ENCODE data around the gene NR2F2.

NR2F2 gene

DNA sequence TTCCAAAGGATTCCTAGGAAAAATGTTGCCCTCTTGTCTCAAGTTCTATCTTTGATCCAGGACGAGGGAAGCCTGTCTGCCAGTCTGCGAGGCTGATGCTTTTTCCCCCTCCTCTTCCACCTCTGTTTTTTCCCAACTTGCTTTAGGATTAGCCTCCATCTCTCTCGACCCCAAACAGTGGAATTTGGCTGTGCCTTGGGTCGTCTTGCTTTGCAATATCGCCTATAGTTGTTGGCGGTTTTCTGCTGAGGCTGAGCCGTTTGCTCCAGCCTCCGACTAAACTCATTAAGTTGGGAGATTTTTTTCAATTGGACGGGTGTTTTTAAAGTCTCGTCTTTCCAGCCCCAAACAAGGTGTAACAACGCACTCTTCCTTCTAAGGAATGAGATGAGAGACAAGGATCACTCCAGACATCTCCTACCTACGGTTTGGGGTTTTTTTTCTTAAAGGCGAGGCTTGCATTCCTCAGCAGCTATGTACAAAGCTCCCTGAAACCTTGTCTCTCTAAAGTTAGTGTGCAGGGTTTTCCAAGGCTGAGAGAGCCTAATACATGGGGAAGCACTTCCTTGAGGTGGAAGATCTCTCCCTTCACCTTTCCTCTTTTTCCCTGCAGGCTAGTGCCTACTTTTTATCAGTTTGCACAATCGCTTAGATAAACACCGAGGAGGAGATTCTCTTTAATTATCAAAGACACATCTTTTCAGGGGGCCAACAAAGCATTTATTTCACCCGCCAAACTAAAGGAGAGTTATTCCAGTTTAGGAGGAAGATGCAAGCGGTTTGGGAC, 4.8 kb upstream of the NR2F2 start:
- Histone ChIP-seq H3K36me3 (ENCODE audit: control insufficient read depth, insufficient read depth, low read length) (no peaks in the 10 kb centered on the region), H3K4me1 (ENCODE audit: control insufficient read depth, insufficient read depth, low read length, poor library complexity, severe bottlenecking) (peaks cover 25% of the 10 kb centered on the region), H3K4me3 (ENCODE audit: extremely low read depth, insufficient read depth, low read length, poor library complexity, severe bottlenecking) (peak overlapping the region; percentile 47), H3K9me3 (ENCODE audit: control insufficient read depth, low read length) (no peaks in the 10 kb centered on the region), H3K27ac (ENCODE audit: low read depth, low read length, severe bottlenecking) (no peak overlapping the region)
- 0 to 3% methylated on average over 6 to 8 of the region's 17 CpGs for WGBS, 2 experiments (ENCODE audit: insufficient coverage in 2 of 2)

DNA sequence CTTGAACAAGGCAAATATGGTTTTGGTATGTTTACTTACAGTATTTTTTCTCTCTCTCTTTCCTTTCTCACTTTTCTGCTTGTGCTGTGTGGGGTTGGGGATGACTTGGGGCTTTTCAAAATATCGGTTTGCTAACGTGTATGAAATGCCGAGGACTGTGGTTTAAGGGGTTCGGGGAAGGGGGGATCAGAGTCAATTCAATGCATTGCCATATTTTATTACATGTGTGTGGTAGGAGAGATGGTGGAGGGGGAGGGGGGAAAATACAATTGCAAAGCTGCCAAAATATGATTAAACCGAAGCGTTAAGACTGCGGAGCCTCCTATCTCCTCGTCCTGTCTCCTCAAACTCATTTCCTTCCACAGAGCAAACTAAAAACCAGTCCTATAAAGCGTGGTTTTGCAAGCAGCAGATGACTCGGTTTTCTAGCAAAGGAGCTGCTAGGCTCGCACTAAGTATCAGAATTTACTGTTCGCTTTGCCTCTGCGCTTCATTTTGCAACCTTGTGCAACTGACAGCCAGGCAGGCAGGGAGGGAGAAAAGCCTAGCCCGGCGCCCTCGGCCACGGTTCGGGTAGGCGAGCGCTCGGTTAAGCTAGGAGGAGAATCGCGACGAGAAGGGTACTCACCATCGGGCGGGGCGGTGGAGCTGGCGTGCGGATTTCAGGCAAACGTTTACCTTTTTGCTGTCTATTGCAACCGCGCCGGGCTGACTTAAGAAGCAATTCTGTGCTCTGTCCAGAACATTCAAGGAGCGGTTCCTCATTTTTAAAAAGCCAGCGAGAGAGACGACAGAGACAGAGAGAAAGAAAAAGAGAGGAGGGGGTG, 4.0 kb upstream of the NR2F2 start:
- H3K4me3 ChIP-seq (ENCODE audit: extremely low read depth, insufficient read depth, low read length, poor library complexity, severe bottlenecking): peak overlapping the region; percentile 47
- H3K9me3 ChIP-seq (ENCODE audit: control insufficient read depth, low read length): no peaks in the 10 kb centered on the region
- H3K27ac ChIP-seq (ENCODE audit: low read depth, low read length, severe bottlenecking): no peak overlapping the region
- 1% methylated on average over 24 to 31 of the region's 36 CpGs for WGBS, 2 experiments (ENCODE audit: insufficient coverage in 2 of 2)
- H3K4me1 ChIP-seq (ENCODE audit: control insufficient read depth, insufficient read depth, low read length, poor library complexity, severe bottlenecking): peaks cover 25% of the 10 kb centered on the region
- H3K36me3 ChIP-seq (ENCODE audit: control insufficient read depth, insufficient read depth, low read length): no peaks in the 10 kb centered on the region

- H3K27ac ChIP-seq (ENCODE audit: low read depth, low read length, severe bottlenecking): no peak overlapping the region
These were observed 3.3 kb upstream of the NR2F2 start for GRCh38 chr15:96327155-96327741.

GRCh38 chr15:96328181-96328876, 2.2 kb upstream of the NR2F2 start:
- Histone ChIP-seq H3K4me1 (ENCODE audit: control insufficient read depth, insufficient read depth, low read length, poor library complexity, severe bottlenecking) (peaks cover 25% of the 10 kb centered on the region), H3K9me3 (ENCODE audit: control insufficient read depth, low read length) (no peaks in the 10 kb centered on the region), H3K4me3 (ENCODE audit: extremely low read depth, insufficient read depth, low read length, poor library complexity, severe bottlenecking) (no peak overlapping the region), H3K27ac (ENCODE audit: low read depth, low read length, severe bottlenecking) (no peak overlapping the region), H3K36me3 (ENCODE audit: control insufficient read depth, insufficient read depth, low read length) (no peaks in the 10 kb centered on the region)
- 0% methylated on average over 1 of the region's 7 CpGs; no CpG with 5 or more reads in 1 of the 2 experiments for WGBS, 2 experiments (ENCODE audit: insufficient coverage in 2 of 2)

More at GRCh38 chr15:96327155-96327741, 3.3 kb upstream of the NR2F2 start:
- H3K36me3 ChIP-seq (ENCODE audit: control insufficient read depth, insufficient read depth, low read length): no peaks in the 10 kb centered on the region
- H3K4me1 ChIP-seq (ENCODE audit: control insufficient read depth, insufficient read depth, low read length, poor library complexity, severe bottlenecking): peaks cover 25% of the 10 kb centered on the region
- H3K4me3 ChIP-seq (ENCODE audit: extremely low read depth, insufficient read depth, low read length, poor library complexity, severe bottlenecking): peak overlapping the region; percentile 47
- H3K9me3 ChIP-seq (ENCODE audit: control insufficient read depth, low read length): no peaks in the 10 kb centered on the region
- 0% methylated on average over 2 to 7 of the region's 14 CpGs for WGBS, 2 experiments (ENCODE audit: insufficient coverage in 2 of 2)

GRCh38 chr15:96328877-96329195, 1.7 kb upstream of the NR2F2 start:
- WGBS, 2 experiments (ENCODE audit: insufficient coverage in 2 of 2): no CpG with 5 or more reads among the region's 2 CpGs
- no peak overlapping the region for H3K4me3 ChIP-seq (ENCODE audit: extremely low read depth, insufficient read depth, low read length, poor library complexity, severe bottlenecking)

GRCh38 chr15:96329403-96329981, 1.0 kb upstream of the NR2F2 start:
- WGBS, 2 experiments (ENCODE audit: insufficient coverage in 2 of 2): 17% methylated on average over 3 to 4 of the region's 8 CpGs
- Histone ChIP-seq H3K4me1 (ENCODE audit: control insufficient read depth, insufficient read depth, low read length, poor library complexity, severe bottlenecking) (peaks cover 25% of the 10 kb centered on the region), H3K36me3 (ENCODE audit: control insufficient read depth, insufficient read depth, low read length) (peaks cover under 1% of the 10 kb centered on the region), H3K4me3 (ENCODE audit: extremely low read depth, insufficient read depth, low read length, poor library complexity, severe bottlenecking) (peak overlapping the region; percentile 43), H3K9me3 (ENCODE audit: control insufficient read depth, low read length) (no peaks in the 10 kb centered on the region), H3K27ac (ENCODE audit: low read depth, low read length, severe bottlenecking) (no peak overlapping the region)

More at GRCh38 chr15:96328877-96329195, 1.7 kb upstream of the NR2F2 start:
- H3K27ac ChIP-seq (ENCODE audit: low read depth, low read length, severe bottlenecking): no peak overlapping the region
- peaks cover 25% of the 10 kb centered on the region for H3K4me1 ChIP-seq (ENCODE audit: control insufficient read depth, insufficient read depth, low read length, poor library complexity, severe bottlenecking)
- H3K36me3 ChIP-seq (ENCODE audit: control insufficient read depth, insufficient read depth, low read length): no peaks in the 10 kb centered on the region
- no peaks in the 10 kb centered on the region for H3K9me3 ChIP-seq (ENCODE audit: control insufficient read depth, low read length)

- Histone ChIP-seq H3K4me1 (ENCODE audit: control insufficient read depth, insufficient read depth, low read length, poor library complexity, severe bottlenecking) (peaks cover 24% of the 10 kb centered on the region), H3K9me3 (ENCODE audit: control insufficient read depth, low read length) (no peaks in the 10 kb centered on the region), H3K4me3 (ENCODE audit: extremely low read depth, insufficient read depth, low read length, poor library complexity, severe bottlenecking) (peak overlapping the region; percentile 43), H3K27ac (ENCODE audit: low read depth, low read length, severe bottlenecking) (no peak overlapping the region), H3K36me3 (ENCODE audit: control insufficient read depth, insufficient read depth, low read length) (peaks cover 6% of the 10 kb centered on the region)
- WGBS, 2 experiments (ENCODE audit: insufficient coverage in 2 of 2): 0% methylated on average over 12 of the region's 37 CpGs
These were observed 443 bp upstream of the NR2F2 start for GRCh38 chr15:96330064-96330449.

DNA sequence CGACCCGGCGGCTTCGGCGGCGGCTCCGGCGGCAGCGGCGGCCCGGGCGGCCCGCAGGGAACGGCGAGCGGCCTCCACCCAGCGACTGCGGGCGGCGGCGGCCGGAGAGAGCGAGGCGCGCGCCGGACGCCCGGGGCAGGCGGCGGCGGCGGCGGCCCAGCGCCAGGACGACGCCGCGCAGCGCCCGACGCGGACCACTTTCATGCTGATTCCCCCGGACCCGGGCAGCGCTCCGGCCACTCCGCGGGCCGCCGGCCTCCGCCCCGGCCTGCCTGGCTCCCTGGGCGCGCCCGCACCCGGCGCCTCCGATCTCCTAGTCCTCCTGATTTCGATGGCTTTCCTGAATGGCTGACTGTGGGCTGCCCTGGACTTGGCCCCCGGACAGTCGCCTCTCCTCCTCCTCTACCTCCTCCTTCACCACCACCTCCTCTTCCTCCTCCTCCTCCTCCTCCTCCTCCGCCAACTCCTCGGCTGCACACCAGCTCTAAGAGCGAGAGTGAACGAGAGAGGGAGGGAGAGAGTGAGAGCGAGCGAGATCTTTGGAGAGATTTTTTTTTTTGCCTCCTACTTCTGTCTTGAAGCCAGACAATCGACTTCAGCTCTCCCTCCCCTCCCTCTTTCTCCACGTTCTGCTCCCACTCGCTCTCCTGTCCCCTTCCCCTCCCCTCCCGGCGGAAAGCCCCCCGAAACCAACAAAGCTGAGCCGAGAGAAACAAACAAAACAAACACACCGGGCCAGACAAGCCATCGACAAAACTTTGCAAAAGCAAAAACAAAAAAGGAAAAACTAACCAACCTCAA, 844 bp downstream of the NR2F2 start:
- WGBS, 2 experiments (ENCODE audit: insufficient coverage in 2 of 2): 0% methylated on average over 56 to 59 of the region's 77 CpGs
- Histone ChIP-seq H3K9me3 (ENCODE audit: control insufficient read depth, low read length) (no peaks in the 10 kb centered on the region), H3K4me3 (ENCODE audit: extremely low read depth, insufficient read depth, low read length, poor library complexity, severe bottlenecking) (peak overlapping the region; percentile 61), H3K27ac (ENCODE audit: low read depth, low read length, severe bottlenecking) (peak overlapping the region; percentile 46), H3K36me3 (ENCODE audit: control insufficient read depth, insufficient read depth, low read length) (peaks cover 13% of the 10 kb centered on the region), H3K4me1 (ENCODE audit: control insufficient read depth, insufficient read depth, low read length, poor library complexity, severe bottlenecking) (peaks cover 22% of the 10 kb centered on the region)

DNA sequence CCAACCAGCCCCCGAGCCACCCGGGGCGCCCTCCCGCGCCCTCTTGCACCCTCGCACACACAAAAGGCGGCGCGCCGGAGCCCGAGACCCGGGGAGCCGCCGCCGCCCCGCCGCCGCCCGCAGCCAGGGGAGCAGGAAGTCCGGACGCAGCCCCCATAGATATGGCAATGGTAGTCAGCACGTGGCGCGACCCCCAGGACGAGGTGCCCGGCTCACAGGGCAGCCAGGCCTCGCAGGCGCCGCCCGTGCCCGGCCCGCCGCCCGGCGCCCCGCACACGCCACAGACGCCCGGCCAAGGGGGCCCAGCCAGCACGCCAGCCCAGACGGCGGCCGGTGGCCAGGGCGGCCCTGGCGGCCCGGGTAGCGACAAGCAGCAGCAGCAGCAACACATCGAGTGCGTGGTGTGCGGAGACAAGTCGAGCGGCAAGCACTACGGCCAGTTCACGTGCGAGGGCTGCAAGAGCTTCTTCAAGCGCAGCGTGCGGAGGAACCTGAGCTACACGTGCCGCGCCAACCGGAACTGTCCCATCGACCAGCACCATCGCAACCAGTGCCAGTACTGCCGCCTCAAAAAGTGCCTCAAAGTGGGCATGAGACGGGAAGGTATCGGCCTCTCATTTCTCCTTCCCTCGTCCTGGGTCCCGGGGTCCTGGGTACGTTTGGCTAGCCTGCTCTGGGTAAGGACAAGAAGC, 1.6 kb downstream of the NR2F2 start:
- Histone ChIP-seq H3K4me1 (ENCODE audit: control insufficient read depth, insufficient read depth, low read length, poor library complexity, severe bottlenecking) (peaks cover 27% of the 10 kb centered on the region), H3K4me3 (ENCODE audit: extremely low read depth, insufficient read depth, low read length, poor library complexity, severe bottlenecking) (peak overlapping the region; percentile 57), H3K36me3 (ENCODE audit: control insufficient read depth, insufficient read depth, low read length) (peaks cover 13% of the 10 kb centered on the region), H3K9me3 (ENCODE audit: control insufficient read depth, low read length) (no peaks in the 10 kb centered on the region), H3K27ac (ENCODE audit: low read depth, low read length, severe bottlenecking) (peak overlapping the region; percentile 46)
- WGBS, 2 experiments (ENCODE audit: insufficient coverage in 2 of 2): 1% methylated on average over 51 to 69 of the region's 70 CpGs

Data from mesodermal cell (in vitro differentiated cells).